NOMO-1 treated with DMSO at 0.1 percent for 48 hours (cell line): ENCODE results near the gene CKLF.

ENCODE experiments used
- DNase-seq: peaks from one replicate; lab custom pipeline; 2025; ENCODE audit not compliant: unreplicated experiment; lab: John Stamatoyannopoulos, UW

Gene CKLF

GRCh38 chr16:66517586-66518263 is 34.7 kb upstream of the CKLF start:
- DNase-seq, result no peak

- no peak for DNase-seq
These were observed 32.6 kb upstream of the CKLF start for GRCh38 chr16:66519482-66520373.

GRCh38 chr16:66520406-66521170 is 31.8 kb upstream of the CKLF start:
- DNase-seq, result peak; percentile 76

GRCh38 chr16:66521252-66521713 is 31.1 kb upstream of the CKLF start:
- DNase-seq, result no peak

- DNase-seq, result peak; percentile 78
These were observed 30.2 kb upstream of the CKLF start for GRCh38 chr16:66521951-66522771.

GRCh38 chr16:66522816-66523590 is 29.4 kb upstream of the CKLF start:
- DNase-seq, result no peak

- peak; percentile 84 for DNase-seq
These were observed 28.5 kb upstream of the CKLF start for GRCh38 chr16:66523861-66524354.

DNA sequence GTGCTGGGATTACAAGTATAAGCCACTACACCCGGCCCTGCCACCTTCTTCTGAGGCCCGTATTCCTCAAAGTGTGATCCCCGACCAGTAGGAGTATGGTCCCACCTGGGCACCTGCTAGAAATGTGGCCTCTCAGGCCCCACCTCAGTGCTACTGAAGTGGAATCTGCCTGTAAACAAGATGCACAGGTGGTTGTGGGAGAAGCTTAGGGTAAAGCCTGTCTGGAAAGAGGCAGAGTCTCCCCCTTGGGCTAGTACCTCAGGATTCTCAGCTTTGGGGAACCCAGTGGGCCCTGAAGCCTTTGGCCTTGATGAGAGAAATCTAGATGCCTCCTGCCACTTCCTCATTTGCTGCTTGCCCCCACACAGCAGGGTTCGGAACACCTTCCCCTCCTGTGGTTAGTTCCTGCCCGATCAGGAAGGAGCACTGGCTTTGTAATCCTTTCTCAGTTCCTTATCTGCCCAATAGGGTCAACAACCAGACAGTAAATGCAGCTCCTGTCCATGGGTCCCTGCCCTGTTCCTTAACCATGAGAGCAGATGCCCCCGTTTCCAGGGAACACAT is 27.7 kb upstream of the CKLF start:
- DNase-seq, result peak; percentile 99

DNA sequence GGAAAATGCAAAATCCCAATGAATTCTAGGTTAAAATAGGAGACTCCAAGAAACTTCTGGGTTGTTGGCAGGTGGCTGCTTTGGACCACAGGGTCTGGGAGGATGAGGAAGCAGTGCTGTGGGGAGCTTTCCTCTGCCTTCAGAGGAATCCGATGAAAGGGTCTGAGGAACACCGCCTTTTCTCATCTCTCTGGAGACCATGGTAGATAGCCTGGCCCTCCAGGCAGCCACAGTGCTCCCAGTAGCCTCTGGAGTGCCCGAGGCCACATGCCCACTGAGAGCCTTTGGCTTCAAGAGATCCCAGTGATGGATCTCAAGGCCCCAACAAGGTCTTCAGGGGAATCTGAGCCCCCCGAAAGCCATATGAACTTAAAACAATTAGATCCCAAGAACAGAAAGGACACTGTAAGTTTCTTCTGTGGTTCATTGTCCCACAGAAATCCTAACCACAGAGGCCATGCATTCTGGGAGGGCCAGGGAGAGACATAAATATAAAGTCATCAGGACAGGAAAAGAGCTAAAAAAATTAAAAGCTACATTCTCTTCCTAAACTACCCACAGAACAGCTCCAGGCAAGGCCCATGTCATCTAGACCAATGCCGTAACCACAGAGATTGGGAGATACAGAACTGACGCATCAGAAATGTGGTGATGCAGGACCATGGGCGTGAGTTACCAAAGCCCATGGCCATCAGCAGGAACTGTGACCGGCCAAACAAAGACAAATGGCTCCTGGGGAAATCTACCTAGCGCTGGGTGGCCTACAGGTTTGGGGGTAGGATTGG is 26.8 kb upstream of the CKLF start:
- DNase-seq, result no peak

DNA sequence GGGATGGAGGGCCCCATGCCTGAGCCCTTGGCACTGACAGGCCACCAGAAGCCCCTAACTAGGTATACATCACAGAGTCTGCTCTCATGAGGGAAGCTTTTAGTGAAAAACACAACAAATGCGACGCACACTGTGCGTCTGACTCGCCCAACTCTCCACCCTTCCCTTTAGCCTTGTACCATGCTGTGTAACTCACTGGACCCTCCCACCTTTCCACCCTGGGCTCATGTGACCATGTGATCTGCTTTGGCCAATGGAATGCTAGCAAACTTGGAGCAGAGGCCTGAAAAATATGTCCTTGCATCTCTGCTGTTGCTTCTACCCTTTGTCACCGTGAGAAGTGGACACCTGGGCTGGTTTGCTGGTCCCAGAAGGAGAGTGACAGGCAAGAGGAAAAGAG is 24.1 kb upstream of the CKLF start:
- DNase-seq, result no peak

DNA sequence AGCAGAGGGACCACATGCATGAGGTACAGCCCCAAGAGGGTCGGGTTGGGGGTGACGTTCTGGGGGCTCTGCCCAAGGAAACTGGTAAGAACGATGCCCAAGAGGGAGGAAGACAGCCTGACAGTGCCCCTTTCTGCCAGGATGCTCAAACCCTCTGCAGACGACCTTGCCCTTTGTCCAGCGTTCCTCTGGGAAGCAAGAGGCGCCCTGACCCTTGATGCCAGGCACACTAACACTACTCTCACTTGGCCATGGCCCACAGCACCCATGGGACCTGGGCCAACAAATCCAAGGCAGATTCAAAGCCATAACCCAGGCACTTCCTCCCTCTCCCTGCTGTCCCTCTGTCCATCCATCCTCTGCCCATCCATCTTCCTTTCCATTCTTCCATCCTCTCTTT is 22.9 kb upstream of the CKLF start:
- DNase-seq, result no peak

DNA sequence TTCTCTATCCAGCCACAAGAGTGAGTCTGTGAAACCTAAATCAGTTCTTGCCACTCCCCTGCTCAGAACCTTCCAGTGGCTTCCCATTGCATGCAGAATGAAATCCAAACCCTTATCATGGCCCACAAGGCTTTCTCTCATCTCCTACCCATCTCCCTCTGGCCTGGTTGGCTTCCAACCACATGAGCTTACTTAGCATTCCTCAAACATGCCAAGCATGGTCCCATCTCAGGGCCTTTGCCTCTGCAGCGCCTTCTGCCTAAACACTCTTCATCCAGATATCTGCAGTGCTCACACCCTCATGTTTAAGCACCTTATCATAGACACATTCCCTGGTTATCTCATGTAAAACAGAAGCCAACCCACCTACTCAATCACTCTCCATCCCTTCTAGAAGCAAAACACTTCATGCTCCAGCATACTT is 18.0 kb upstream of the CKLF start:
- DNase-seq, result no peak

DNA sequence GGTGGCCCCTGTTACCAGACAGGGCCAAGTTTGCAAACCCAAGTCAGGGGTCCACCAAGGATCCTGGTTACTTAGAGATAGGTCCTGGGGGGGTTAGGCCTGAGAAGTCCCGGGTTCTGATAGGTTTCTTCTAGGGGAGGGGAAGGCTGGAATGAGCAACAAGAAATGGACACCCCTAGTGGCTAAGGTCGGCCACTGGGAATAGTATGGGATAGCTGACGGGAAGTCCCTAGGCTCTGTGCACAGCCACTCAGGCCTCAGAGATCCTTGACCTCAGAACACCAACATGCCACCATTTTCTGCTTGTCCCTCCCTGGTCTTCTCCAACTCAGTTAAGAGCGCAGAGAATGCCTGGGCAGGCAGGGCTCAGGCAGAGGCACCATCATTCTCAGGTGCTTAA is 15.9 kb upstream of the CKLF start:
- no peak for DNase-seq

DNA sequence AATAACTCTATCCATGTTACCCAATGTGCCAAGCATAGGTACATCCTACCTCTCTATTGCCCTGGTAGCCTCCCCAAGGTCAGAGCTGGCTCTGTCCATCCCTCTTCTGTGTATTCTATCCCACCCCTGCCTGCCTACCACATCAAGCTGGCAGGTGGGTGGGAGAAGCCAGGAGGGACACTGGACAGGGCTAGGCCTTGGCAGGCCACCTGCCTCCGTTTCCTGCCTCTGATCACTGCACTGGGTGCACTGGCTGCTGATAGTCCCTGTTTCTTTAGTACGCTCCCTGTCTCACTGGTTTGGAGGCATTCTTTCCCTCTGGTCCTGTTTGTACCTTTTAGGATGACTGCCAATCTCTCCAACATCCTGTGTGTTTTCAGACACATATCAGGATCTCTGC is 15.1 kb upstream of the CKLF start:
- DNase-seq, result no peak

DNA sequence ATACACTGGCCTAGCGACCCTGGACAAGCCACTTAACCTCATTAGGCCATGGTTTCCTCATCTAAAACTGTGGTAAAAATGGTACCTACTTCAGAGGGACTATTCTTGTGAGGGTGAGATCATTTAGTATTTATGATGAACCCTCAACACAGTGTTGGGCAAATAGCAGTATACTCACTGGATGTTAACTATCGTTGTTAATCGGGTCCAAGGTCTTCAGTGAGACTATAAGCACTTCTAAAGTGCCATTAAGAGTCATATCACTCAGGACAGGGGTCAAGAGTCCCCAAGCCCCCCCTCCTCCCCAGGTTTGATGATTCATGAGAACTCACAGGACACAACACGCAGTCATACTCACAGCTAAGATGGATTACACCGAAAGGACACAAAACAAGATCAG is 13.5 kb upstream of the CKLF start:
- DNase-seq, result no peak

GRCh38 chr16:66539623-66540469 is 12.5 kb upstream of the CKLF start:
- no peak for DNase-seq
